DMS79 (cell line): ENCODE measurements around the gene SLC6A3.
"Not testable (repeated sequence)": the region's sequence is repeated elsewhere in the genome, so short reads cannot be mapped to it uniquely, and the experiment has no call there.

Source experiments
- DNase-seq: peaks from one replicate; lab custom pipeline; 2025; lab: John Stamatoyannopoulos, UW

Gene SLC6A3

DNA sequence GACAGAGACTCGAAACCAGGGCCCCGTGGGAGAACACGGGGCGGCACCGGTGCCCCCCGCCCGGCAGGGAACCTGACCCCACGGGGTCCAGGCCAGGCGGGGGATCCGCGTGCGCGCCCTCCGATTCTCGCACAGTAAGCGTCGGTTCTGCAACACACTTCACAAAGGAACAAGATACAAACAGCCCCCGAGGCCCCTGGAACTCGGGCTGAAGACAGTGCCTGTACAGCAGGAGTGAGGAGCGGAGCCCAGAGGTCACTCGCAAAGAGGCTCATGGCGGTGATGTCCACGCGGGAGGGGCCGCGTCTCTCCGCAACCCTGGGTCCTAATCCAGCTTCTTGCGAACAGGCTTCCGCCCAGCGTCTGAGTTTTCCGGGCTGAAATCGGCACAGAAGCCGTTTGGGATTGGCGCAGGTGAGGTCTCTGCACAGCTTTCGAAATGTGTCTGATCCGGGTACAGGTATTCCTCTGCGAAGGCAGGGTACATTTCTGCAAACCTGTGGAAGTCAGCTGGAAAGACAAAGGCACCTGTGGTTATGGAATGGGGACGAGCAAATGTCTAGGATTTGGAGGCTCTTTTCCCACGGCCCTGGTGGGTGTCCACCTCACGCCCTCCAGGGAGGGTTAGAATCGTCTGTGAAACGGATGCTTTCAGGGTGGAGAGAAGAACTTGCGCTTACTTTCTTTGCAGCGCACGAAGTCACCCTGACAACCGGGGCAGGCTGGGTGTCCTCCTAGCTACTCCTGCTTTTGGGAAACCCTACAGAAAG, 18.3 kb upstream of the SLC6A3 start:
- DNase-seq, result no peak

DNA sequence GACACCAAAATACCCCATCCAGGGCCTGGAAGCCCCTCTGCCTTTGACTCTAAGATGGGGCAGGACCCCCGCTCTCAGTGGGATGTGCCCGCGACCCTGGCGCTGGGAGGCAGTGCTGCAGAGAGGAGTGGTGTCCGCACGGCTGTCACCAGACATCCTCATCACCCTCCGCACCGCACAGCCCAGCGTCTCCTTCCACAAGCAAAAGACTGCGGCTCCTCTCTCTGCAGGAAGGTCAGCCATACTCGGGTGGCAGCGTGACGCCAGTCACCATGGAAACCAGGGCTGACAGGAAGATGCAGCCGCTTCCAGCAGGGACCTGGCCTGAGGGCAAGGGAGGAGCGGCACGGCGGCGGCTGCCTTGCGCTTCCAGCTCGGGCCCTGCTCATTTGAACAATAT, 17.1 kb upstream of the SLC6A3 start:
- DNase-seq, result no peak

DNA sequence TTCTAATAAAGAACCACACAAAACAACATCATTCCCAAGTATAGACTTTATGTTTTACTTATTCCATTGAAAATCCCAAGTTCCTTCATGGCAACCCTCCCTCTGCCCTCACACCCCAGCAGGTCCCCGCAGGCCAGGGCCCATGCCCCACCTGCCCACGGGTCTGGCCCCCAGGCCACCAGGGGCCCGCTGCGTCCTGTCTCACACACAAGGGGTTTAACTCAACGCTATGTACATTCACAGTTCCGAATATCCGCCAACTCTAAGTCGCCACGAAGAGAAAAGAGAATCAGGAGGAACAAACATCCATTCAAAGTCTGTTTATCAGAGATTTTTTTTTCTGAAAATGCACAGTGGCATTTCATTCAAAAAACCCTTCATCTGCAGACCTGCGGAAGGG, 16.2 kb upstream of the SLC6A3 start:
- DNase-seq, result no peak

DNA sequence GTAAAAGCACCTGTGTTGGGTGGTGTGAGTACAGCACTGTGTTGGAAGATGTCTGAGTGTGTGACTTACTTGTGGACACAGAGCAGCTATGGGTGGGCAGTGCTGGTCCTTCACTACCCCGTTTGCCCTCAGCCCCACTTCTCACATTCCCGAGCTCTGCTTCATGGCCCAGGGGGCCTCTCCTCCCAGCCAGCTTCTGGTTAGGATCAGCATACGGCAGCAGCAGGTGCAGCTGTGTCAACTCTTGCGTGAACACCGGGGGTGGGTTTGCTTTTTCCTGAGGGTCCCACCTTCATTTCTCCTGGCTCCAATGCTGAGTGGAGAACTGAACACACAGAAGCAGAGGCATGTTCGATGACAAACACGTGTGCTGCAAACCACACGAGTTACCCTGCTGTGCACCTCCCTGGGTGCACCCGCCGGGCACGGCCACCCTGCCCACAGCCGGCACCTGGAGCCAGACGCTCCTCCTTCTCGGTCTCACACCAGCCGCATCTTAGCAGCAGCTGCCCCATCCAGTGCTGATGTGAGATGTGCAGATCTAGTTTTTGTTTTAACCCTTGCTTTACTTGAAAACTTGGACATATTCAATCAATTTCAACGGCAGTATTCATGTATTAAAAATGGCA, 14.9 kb upstream of the SLC6A3 start:
- DNase-seq, result peak; percentile 16

DNA sequence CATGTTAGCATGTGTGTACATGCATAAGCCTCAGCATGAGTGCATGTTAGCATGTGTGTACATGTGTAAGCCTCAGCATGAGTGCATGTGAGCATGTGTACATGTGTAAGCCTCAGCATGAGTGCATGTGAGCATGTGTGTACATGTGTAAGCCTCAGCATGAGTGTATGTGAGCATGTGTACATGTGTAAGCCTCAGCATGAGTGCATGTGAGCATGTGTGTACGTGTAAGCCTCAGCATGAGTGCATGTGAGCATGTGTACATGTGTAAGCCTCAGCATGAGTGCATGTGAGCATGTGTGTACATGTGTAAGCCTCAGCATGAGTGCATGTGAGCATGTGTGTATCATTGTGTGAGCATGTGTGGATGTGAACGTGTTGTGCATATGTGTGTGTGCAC, 14.2 kb upstream of the SLC6A3 start:
- not testable (repeated sequence) for DNase-seq

DNA sequence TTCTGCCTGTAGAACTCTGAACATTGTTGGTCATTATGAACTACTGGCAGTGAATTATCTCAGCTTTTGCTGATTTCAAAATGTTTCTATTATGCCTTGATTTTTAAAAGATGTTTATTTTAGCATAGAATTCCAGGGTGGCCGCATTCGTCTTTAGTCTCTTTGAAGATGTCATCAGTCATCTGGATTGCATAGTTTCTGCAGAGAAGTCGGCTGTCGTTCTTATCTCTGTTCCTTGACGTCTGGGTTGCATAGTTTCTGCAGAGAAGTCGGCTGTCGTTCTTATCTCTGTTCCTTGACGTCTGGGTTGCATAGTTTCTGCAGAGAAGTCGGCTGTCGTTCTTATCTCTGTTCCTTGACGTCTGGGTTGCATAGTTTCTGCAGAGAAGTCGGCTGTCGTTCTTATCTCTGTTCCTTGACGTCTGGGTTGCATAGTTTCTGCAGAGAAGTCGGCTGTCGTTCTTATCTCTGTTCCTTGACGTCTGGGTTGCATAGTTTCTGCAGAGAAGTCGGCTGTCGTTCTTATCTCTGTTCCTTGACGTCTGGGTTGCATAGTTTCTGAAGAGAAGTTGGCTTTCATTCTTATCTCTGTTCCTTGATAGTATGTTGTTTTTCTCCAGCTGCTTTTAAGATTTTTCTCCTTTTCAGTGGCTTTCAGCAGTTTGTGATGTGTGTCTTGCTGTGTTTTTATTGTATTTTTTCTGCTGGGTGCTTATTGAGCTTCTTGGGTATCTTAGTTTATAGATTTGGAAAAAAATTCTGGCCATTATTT, 11.1 kb upstream of the SLC6A3 start:
- DNase-seq, result not testable (repeated sequence)

DNA sequence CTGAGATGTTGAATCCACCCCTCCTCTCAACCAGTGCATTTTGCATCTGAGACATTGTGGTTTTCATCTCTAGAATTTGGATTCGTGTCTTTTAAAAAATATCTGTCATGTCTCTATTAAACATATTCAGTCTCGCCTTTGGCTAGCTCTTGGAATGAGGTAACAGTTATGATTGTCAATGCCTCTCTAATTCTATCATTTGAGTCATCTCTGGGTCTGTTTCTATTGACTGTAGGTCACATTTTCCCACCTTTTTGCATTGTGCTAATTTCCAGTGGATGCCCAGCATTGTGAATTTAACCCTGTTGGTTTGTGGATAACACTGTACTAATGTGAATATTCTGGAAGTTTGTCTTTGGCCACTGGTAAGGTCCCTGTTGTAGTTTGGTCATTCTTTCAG, 8.4 kb upstream of the SLC6A3 start:
- DNase-seq, result no peak

DNA sequence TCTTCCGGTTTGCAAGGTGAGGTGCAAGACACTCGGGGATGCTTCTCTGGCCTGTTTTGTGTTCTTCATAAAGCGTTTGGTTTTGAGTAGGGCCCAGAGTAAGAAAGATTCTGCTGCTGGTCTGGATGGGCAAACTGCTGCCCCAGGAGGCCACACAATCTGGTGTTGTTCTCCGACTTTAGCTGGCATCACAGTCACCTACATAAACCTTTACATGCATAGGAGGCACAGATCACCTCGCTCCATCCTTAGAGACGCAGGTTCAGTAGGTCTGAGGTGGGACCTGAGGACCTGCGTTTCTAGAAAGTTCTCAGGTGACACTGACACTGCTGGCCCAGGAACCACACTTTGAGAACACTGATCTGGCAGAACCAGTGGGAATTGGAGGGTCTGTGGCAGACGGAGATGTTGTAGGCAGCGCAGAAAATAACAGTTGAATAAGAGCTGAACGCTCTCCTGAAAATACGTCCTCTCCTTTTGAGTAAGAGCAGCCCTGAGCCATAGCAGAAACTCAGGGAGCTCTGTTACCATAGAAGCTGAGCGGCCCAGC, 3.9 kb upstream of the SLC6A3 start:
- no peak for DNase-seq

DNA sequence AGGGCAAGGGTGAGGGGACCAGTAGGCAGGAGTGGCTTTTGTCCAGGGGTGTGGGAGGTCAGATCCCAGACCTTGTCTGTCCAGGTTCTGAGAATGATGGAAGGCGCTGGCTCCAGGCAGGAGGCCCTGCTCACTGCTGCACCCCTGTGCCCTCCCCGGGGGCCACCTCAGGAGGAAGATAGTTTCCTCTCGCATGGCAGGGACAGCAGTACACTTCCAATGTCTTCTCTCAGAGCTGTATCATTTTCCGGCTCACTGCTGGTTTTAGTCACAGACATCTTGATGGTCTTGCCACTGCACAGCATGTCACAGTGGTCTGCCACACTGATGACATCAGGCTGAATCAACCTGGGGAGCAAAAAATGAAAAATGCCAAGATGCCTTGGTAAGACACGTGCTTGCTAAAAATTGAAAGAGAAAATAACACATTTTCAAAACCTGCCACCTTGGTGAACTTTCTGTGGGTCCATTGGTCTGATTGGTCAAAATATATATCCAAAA, 3.3 kb upstream of the SLC6A3 start:
- DNase-seq, result no peak

DNA sequence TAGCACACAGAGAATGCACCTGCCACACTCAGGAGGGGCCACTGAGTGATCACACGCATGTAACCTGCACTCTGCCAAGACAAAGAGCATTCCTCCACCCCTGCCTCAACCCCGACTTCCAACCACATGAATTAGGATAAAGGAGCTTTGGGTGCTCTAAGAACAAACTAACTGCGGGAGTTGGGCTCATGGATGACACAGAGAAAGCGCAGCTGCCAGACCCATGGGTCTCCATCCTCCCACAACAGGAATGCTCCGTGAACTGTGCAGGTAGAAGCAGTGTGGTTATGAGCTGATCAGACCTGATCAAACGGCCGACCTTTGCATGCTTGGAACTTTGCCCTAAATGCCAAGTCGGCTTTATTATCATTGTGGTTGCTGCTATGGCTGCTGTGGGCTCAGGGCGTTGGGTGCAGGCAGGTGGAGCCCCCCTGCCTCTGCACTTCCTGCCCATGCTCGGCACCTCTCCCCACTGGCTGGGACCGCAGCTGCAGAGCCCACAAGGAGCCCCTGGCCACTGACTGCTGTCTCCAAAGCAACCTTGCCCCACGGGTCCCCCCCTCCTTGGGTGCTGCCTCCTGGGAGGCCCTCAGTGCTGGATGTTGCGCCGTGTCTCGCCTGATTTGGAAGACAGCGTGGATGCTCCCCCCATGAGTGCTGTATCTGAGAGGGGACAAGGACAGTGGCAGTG, 2.6 kb upstream of the SLC6A3 start:
- DNase-seq, result no peak

DNA sequence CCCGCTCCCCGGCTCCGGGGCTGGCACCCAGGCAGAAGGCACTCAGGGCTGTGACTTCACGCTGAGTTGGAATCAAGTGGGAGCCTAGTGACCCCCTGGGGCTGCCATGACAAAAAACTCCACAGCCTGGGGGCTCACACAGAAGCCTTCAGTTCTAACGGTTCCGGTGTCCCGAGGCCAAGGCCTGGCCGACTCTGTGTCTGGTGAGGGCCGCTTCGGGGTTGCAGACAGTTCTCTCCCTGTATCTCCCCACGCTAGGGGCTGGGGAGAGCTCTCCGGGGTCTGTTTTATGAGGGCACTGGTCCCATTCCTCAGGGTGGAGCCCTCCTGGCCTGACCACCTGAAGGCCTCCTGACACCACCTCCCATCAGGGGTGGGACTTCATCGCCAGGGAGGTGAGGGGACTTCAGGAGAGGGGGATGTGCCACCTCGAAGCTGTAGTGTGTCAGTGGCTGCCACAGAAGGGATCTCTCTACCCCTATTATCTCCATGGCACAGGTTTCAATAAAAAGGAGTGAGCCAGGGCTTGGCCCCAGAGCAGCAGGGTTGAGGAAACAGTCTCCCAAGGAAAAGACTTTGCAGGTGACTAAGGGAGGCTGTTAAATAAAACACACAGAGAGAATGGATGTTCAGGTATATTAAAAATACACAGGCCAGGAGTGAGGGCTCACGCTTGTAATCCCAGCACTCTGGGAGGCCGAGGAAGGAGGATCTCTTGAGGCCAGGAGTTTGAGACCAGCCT, 1.5 kb upstream of the SLC6A3 start:
- no peak for DNase-seq

DNA sequence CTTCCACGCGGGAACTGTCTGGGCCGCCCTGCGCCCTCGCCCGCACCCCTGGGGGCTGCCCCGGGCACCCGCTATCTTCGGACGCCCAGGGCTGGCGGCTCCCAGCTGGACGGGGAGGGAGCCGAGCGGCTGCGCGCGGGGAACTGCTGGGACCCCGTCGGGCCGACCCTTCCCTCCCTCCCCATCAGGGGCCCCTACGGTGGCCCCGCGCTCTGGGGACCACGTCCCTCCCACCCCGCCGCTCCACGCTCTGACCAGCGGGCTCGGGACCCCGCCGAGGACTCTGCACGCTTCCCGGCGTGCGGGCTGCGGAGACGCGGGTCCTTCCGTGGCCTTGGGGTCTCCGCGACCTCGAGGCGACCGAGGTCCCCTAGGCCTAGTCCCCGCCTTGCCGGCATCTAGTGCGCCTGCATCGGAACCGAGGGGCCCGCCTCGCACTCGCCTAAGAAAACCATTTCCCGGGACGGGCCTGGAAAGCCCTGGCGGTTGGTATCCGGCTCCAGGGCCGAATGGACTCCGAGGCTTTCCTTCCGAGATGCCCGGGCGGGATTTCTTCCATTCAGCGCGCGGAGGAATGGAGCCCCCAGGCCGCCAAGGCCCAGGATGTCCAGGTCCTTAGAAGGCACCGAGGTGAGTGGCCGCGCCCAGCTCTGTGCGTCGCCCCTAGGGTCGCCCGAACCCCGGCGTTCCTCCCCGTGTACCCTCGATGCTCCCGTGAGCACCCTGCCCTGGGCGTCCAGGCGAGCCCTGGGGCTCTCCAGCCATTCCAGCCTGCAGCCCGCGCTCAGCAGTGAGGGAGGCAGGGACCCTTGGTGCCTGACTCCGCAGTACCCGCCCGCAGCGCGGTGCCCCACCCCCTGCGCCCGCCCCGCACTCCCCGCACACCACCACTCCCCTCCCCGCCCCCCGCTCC, 705 bp upstream of the SLC6A3 start:
- no peak for DNase-seq

DNA sequence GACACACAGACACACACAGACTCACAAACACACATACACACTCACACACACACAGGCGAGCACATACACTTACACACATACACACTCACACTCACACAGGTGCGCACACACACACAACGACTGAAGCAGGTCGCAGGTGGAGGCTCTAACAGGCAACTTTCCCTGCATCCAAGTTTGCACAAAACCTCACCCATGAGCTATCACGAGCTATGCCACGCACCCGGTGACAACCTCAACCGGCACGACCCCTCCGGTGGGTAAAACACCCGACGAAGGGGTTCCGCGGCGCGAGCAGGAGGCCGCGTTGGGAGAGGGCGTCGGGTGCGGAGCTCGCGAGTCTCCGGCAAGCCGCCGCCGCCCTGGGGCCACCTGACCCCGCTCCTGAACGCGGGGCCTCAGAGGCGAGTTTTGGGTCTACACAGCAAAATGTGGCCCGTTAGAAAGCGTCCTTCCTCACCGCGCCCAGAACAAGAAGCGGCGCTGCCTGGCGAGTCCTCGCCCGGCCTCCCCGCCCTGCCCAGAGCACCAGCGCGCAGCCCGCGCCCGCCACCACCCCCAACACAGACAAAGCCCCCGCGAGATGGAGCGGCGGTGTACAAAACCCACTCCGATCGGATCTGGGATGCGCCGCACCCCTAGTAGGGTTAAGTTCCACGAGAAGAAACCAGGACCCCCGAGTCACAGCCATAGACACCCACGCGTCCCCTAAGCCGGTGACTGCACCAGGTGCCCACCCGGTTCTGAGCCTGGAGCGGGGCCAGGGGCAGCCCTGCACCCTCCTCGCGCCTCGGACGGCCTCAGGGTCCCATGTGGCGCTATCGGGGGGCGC, 665 bp downstream of the SLC6A3 start:
- DNase-seq, result no peak

DNA sequence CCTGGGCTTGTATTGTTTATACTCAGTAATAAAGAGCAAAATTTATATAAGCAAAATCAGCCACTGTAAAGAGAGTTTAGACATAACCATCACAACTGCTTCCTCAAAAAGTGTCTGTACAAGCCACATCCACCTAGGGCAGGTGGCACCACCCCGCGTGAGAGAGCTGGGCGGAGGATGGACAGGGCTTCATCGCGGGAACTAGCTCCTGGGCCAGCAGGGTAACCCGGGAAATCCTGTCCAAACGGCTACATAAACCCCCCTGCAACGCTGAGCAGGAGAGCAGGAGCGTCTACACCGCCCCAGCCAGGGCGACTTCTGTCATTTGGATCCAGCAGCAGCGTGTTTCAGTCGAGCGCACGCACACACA, 1.3 kb downstream of the SLC6A3 start:
- no peak for DNase-seq

DNA sequence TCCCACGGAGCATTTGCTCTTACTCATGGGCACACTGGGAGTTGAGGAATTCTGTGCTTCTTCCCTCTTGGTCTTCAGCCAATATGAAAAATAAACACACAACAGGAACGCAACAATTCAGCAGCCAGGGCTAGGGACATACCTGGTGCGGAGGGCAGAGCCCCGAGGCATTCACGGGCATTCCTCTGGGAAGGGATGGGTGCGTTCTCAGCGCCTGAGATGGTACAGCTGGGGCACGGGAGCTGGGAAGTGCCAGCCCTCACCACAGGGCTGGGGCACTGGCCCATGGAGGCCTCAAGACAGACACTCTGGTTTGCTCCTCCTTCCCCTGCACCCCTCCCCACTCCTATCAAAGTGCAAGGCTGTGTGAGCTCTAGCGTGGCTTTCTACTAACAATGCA, 2.1 kb downstream of the SLC6A3 start:
- no peak for DNase-seq

DNA sequence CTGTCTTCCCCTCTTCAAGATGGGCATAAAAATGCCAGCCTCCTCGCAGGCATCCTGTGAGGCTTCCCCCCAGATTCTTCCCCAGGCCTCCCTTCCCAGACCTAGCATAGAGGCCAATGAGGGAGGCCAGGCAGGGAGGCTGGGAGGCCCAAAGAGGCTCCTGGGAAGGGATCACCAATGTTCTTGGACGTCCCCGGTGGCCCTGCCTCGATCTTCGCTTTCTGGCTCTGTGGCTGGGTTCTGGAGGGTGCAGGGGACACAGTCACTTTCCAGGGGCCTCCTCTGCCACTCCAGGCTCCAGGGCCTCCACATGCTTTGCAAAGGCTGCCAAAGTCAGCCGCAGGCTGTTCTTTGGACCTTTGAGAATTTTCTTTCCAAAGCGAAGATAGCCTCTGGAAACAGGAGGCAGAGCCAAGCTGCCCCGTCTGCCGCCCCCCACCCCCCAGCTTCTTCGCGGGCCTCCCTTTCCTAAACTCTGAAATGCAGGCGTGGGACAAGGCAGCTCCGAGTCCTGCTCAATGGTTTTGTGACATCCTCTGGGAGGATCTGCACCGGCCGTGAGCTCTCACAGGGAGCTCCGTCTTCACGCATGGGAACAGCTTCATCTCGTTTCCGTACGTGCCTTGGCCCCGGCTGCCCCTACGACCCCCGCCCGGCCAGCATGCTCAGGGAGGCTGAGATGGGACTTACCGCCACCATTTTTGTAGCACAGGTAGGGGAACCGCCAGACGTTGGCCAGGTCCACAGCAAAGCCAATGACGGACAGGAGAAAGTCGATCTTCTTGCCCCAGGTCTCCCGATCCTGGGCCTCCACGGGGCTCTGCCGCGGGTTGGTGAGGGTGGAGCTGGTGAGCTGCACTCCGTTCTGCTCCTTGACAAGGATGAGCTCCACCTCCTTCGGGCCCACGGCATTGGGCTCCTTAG, 2.8 kb downstream of the SLC6A3 start:
- DNase-seq, result no peak

DNA sequence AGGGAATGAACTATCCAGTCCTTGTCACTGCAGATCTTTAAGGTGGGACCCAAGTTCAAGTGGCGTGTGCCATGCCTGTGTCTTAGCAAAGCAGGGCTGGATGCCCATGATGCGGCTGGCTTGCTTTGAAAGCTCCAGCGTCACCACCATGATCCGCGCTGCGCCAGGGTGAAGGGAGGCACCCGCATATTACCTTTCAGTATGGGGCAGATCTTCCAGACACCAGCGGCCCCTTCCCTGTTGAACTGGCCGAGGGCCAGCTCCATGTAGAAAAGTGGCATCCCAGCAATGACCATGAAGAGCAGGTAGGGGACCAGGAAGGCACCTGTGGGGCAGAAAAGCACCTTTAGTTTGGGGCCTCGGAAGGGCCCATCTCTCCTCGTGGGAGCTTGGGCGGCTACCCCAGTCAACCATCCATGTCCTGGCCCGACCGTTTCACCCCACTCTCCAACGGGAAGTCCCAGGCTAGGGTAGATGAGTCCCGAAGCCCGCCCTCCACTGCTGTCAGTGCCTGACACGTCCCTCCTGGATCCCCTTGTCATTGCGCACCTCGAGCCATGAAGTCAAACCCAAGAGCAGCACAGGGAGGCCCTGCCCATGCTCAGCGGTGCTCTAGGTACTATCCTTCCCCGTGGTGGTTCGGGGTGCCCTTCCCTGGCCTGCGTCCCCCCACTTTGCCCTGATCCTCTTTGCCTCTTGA, 3.9 kb downstream of the SLC6A3 start:
- no peak for DNase-seq

DNA sequence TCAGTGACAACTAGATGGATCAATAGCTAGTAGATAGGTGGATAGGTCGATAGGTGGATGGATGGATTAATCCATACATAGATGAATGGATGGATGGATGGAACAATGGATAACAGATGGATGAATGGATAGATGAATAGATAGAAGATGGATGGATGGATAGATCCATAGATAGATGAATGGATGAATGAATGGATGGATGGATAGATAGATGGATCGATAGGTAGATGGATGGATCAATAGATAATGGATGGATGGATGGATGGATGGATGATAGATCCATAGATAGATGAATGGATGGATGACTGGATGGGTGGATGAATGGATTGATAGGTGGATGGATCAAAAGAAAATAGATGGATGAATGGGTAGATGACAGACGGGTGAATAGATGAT, 5.1 kb downstream of the SLC6A3 start:
- DNase-seq, result no peak
